Measurements from ENCODE around the gene SYNPO. TPM values are rescaled to one million over a fixed set of nuclear protein-coding genes. Genes with fewer than 3 reads are reported as not detected.

The SYNPO gene
- total RNA-seq, 2 donors from 2014 or later, result 32.4 to 62.9 TPM

- no peaks in the 10 kb centered on the region for H3K9me3 ChIP-seq
- DNase-seq, result no peak
- intact Hi-C loops (cut with DNase I), result no loop called here
- peaks cover 16% of the 10 kb centered on the region for H3K27me3 ChIP-seq
- no peaks in the 10 kb centered on the region for H3K36me3 ChIP-seq
- H3K4me1 ChIP-seq, result no peaks in the 10 kb centered on the region
- no peak overlapping the region for H3K27ac ChIP-seq
- TF ChIP-seq CTCF (IDR thresholded peaks at IDR 0.05), result no peak
- no peak overlapping the region for H3K4me3 ChIP-seq
- peak overlapping the region in 1 of 2 donors; percentile 48 for H3K9ac ChIP-seq (ENCODE audit: low read depth in 2 of 2, low read length in 2 of 2)
Measured at GRCh38 chr5:150672884-150673275, 32.4 kb downstream of the SYNPO start.

GRCh38 chr5:150674341-150674821 is 33.9 kb downstream of the SYNPO start:
- Histone ChIP-seq H3K4me1 (no peaks in the 10 kb centered on the region), H3K9me3 (no peaks in the 10 kb centered on the region), H3K27ac (no peak overlapping the region), H3K9ac (ENCODE audit: low read depth in 2 of 2, low read length in 2 of 2) (no peak overlapping the region), H3K27me3 (peaks cover 16% of the 10 kb centered on the region), H3K4me3 (no peak overlapping the region), H3K36me3 (no peaks in the 10 kb centered on the region)
- no peak for TF ChIP-seq CTCF (IDR thresholded peaks at IDR 0.05)
- DNase-seq, result no peak
- intact Hi-C loops (cut with DNase I), result no loop called here

- TF ChIP-seq CTCF (IDR thresholded peaks at IDR 0.05), result no peak
- H3K27ac ChIP-seq, result no peak overlapping the region
- H3K27me3 ChIP-seq, result peaks cover 16% of the 10 kb centered on the region
- no peak for DNase-seq
- no peak overlapping the region for H3K9ac ChIP-seq (ENCODE audit: low read depth in 2 of 2, low read length in 2 of 2)
- no peaks in the 10 kb centered on the region for H3K4me1 ChIP-seq
- no peaks in the 10 kb centered on the region for H3K9me3 ChIP-seq
- no peak overlapping the region for H3K4me3 ChIP-seq
- intact Hi-C loops (cut with DNase I), result no loop called here
- H3K36me3 ChIP-seq, result no peaks in the 10 kb centered on the region
Measured at GRCh38 chr5:150675069-150675468, 34.6 kb downstream of the SYNPO start.

DNA sequence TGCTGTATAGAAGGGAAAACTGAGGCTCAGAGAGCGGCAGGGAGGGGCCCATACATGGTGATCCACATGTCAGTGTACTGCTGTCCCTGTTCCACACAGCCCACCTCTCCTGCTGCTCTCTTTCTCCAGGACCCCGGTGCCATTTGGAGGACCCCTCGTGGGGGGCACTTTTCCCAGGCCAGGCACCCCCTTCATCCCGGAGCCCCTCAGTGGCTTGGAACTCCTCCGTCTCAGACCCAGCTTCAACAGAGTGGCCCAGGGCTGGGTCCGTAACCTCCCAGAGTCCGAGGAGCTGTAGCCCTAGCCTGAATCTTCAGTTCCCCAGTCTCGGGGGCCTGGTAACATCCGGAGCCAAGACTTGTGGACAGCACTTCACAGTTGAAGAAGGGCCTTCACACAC is 36.1 kb downstream of the SYNPO start:
- TF ChIP-seq CTCF (IDR thresholded peaks at IDR 0.05), result no peak
- H3K27me3 ChIP-seq, result peaks cover 7% of the 10 kb centered on the region
- no peaks in the 10 kb centered on the region for H3K4me1 ChIP-seq
- no peaks in the 10 kb centered on the region for H3K36me3 ChIP-seq
- no peak for DNase-seq
- no peak overlapping the region for H3K4me3 ChIP-seq
- H3K9ac ChIP-seq (ENCODE audit: low read depth in 2 of 2, low read length in 2 of 2), result no peak overlapping the region
- intact Hi-C loops (cut with DNase I), result no loop called here
- no peak overlapping the region for H3K27ac ChIP-seq
- no peaks in the 10 kb centered on the region for H3K9me3 ChIP-seq

DNA sequence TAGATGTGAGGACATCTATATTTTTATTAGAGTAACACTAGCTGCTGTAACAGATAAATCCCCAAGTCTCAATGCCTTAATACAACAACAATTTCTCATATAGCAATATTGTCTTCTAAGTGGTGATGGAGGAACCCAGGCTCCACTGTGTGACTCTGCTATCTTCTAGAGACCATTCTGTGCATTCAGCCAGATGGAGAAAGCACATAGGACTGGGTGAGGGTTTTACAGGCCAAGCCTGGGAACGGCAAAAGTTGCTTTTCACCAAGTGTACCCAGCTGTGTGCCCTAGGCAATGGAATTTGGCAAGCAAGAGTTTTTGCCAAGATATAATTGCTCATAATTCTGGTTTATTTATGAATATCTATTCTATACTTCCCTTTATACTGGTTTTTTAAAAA is 48.7 kb downstream of the SYNPO start:
- intact Hi-C loops (cut with DNase I), result no loop called here
- H3K9ac ChIP-seq (ENCODE audit: low read depth in 2 of 2, low read length in 2 of 2), result no peak overlapping the region
- TF ChIP-seq CTCF (IDR thresholded peaks at IDR 0.05), result no peak

More for the DNA sequence above, 48.7 kb downstream of the SYNPO start:
- Histone ChIP-seq H3K4me3 (no peak overlapping the region), H3K27ac (no peak overlapping the region), H3K36me3 (peaks cover 11% of the 10 kb centered on the region), H3K9me3 (no peaks in the 10 kb centered on the region), H3K4me1 (no peaks in the 10 kb centered on the region), H3K27me3 (no peaks in the 10 kb centered on the region)
- no peak for DNase-seq

Measured in colonic mucosa (tissue), 4 donors.